Keratinocyte (primary cell): ENCODE results near the gene WWC1.

ENCODE experiments used
- EZH2 ChIP-seq: IDR thresholded peaks from one replicate; pipeline ENCODE4 v1.6.1; 2012; ENCODE audit warnings: inconsistent platforms, mild to moderate bottlenecking, low read length, moderate library complexity
- TF ChIP-seq, protein P1 (sequence below), 3 experiments: IDR thresholded peaks in 1 of 3; conservative IDR thresholded peaks in 1 of 3; optimal IDR thresholded peaks in 1 of 3; 2 replicates in 2 of 3; 3 replicates in 1 of 3; pipeline versions ENCODE3 to v1.5.1; 2011; ENCODE audit warnings: low read length in 3 of 3, mild to moderate bottlenecking in 3 of 3, moderate library complexity in 2 of 3, control low read depth in 1 of 3, inconsistent platforms in 1 of 3; ENCODE audit not compliant: insufficient read depth in 2 of 3; ENCODE audit errors: extremely low read depth in 1 of 3

DNA sequence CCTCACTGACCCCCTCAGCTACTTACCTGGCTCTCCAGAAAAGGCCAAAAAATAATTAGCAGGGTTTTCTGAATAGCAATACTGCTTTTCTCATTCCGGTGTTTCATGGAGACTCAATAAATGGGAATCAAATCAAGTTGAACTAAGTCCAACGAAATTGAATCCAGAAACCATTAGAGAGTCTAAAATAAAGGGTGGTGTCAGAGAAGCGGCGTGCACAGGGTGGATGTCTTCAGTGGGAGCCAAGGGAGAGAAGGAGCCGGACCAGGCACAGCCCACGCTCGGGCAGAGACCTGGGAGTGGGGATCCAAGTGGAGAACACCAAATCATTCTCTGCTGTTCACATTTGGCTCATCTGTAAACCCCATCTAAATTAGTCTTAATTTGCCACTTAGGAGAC is 40.2 kb upstream of the WWC1 start:
- TF ChIP-seq, protein P1, sequence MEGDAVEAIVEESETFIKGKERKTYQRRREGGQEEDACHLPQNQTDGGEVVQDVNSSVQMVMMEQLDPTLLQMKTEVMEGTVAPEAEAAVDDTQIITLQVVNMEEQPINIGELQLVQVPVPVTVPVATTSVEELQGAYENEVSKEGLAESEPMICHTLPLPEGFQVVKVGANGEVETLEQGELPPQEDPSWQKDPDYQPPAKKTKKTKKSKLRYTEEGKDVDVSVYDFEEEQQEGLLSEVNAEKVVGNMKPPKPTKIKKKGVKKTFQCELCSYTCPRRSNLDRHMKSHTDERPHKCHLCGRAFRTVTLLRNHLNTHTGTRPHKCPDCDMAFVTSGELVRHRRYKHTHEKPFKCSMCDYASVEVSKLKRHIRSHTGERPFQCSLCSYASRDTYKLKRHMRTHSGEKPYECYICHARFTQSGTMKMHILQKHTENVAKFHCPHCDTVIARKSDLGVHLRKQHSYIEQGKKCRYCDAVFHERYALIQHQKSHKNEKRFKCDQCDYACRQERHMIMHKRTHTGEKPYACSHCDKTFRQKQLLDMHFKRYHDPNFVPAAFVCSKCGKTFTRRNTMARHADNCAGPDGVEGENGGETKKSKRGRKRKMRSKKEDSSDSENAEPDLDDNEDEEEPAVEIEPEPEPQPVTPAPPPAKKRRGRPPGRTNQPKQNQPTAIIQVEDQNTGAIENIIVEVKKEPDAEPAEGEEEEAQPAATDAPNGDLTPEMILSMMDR (optimal IDR thresholded peaks at IDR 0.05 in 1 of 3, IDR thresholded peaks at IDR 0.05 in 1 of 3, conservative IDR thresholded peaks at IDR 0.05 in 1 of 3; ENCODE audit: extremely low read depth in 1 of 3, insufficient read depth in 2 of 3, low read length in 3 of 3), result no peak
- no peak for TF ChIP-seq EZH2
